ENCODE measurements around the gene SIRT6.
A peak's percentile ranks its signal among the peaks of the same experiment; 100 is the strongest.
"Not testable (repeated sequence)": the region's sequence is repeated elsewhere in the genome, so short reads cannot be mapped to it uniquely, and the experiment has no call there.

The SIRT6 gene

DNA sequence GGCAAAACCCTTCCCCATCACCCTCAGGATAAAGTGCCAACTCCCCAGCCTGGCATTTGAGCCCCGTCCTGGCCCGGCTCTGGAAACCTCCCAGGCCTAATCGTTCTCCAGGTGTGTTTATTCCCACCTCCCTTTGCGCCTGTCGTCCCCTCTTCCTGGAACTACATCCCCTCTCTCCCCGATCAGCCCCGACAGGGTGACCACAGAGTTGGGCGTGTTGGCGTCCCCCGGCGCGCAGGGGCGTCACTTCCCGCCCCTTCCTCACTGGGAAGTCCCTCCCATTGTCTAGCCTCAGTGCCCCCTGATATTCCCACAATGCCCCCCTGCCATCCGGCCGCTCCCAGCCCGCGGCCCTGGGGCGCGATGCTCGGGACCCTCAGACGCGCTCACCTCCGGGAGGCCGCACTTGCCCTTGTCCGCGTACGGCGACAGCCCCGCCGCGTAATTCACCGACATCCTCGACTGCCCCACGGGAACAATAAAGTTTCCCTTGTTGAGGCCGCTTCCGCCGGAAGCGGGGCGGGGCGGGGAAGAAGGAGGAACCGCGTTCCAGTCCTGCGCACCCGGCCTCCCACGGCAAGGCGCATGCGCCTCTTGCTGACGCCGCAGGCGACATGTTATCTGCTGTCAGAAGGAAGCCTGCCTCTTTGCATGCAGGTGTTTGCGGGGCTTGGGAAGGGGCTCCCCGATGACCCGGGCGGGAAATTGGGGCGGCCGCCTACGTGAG is at the start of gene SIRT6, which contains the start of gene ANKRD24:
Gene SIRT6 (minus strand): TSS at position 480 of the 727 bp plus-strand sequence. CDS start 24 bp downstream, at position 456.
Gene ANKRD24 (plus strand): TSS at position 606 of the 727 bp plus-strand sequence. CDS start 3,737 bp downstream, outside the sequence.
- peak; percentile 94 for DNase-seq

DNA sequence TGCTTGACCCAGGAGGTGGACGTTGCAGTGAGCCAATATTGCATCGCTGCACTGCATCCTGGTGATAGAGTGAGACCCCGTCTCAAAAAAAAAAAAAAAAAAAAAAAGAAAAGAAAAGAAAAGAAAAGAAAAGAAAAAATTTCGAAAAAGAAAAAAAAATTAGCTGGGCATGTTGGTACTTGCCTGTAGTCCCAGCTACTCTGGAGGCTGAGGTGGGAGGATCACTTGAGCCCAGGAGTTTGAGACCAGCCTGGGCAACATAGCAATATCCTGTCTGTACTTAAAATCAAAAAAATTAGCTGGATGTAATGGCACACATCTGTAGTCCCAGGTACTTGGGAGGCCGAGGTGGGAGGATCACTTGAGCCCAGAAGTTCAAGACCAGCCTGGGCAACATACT is 49.8 kb upstream of the SIRT6 start:
- DNase-seq = not testable (repeated sequence)

DNA sequence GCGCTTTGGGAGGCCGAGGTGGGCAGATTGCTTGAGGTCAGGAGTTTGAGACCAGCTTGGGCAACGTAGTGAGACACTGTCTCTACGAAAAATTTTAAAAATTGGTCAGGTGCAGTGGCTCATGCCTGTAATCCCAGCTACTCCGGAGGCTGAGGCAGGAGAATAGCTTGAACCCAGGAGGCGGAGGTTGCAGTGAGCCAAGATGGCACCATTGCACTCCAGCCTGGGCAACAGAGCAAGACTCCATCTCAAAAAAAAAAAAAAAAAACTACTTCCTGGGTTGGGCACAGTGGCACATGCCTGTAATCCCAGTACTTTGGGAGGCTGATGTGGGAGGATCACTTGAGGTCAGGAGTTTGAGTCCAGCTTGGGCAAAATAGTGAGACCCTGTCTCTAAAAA is 49.2 kb upstream of the SIRT6 start:
- not testable (repeated sequence) for DNase-seq

DNA sequence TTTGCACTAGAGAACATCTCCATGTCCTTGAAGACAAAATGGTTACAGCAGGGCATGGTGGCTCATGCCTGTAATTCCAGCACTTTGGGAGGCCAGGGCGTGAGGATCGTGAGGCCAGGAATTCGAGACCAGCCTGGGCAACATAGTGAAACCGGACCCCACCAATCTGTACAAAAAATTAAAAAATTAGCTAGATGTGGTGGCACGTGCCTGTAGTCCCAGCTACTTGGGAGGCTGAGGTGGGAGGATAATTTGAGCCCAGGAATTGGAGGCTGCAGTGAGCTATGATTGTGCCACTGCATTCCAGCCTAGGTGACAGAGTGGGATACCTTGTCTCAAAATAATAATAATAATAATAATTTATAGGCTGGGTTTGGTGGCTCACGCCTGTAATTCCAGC is 47.9 kb upstream of the SIRT6 start:
- not testable (repeated sequence) for DNase-seq

DNA sequence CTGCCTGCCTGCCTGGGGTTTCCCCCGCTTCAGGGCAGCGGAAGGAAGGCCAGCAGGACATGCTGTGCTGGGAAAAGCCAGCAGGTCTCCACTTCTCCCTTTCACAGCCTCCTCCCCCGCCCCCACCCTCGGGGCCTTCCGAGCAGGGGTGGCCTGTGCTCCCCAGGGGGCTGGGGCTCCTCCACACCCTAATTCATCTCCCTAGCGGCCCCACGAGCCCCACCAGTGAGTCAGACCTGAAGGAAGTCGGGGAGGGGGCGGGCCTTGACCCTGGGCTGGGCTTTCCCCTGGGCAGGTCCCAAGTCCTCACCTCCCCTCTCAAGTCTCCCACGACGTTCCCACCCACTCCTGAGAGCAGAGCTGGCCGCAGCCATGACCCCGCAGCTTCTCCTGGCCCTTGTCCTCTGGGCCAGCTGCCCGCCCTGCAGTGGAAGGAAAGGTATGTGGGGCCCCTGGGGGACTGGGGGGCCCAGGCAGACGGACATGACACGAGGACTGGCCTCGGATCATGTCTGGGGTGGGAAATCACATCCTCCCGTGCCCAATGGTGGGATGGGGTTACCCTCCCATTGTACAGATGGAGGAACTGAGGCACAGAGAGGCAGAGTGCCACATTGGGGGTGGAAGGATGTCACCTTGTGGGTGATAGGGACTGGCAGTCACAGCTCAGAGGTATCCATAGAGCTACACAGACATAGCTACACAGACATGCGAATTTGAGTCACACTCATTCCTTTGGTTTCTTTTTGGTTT is 47.0 kb upstream of the SIRT6 start, which contains the start of gene EBI3:
Gene EBI3 (plus strand): TSS at position 345 of the 753 bp plus-strand sequence. CDS start 28 bp downstream, at position 373.
- DNase-seq = no peak

DNA sequence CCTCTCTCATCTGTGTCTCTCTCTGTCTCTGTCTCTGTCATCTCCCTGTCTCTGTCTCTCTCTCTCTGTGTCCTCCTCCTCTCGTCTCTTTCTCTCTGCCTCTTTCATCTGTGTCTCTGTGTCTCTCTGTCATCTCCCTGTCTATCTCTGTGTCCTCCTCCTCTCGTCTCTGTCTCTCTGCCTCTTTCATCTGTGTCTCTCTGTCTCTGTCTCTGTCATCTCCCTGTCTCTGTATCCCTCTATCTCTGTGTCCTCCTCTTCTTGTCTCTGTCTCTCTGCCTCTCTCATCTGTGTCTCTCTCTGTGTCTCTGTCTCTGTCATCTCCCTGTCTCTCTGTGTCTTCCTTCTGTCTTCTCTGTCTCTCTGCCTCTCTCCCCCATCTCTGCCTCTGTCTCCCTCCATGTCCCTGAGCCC is 46.4 kb upstream of the SIRT6 start:
- DNase-seq = no peak

DNA sequence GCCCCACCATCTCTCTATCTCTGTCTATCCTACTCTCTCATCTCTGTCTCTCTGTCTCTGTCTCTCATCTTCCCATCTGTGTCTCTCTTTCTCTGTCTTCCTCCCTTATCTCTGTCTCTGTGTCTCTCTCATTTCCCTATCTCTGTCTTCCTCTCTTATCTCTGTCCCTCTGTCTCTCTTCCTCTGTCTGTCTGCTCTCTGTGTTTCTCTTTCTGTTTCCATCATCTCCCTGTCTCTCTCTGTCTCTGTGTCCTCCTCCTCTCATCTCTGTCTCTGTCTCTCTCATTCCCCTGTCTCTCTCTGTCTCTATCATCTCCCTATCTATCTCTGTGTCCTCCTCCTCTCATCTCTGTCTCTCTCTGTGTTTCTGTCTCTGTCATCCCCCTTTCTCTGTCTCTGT is 45.4 kb upstream of the SIRT6 start:
- no peak for DNase-seq

DNA sequence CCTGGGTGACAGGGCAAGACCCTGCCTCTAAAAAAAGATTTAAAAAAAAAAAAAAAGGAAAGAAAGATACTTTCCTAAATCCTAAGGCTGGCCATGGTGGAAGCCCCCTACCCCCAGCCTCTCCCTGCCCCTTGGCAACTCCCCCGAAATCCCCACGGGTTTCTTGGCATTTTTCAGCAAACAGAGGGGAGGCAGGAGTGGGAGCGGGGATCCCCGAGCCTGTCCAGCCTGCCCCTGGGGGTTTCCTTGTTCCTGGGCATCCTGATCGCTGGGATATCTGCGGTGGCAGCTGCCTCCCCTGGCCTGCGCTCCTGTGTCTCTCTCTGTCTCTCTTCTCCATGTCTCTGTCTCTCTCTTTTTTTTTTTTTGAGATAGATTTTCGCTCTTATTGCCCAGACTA is 43.5 kb upstream of the SIRT6 start:
- DNase-seq = no peak

DNA sequence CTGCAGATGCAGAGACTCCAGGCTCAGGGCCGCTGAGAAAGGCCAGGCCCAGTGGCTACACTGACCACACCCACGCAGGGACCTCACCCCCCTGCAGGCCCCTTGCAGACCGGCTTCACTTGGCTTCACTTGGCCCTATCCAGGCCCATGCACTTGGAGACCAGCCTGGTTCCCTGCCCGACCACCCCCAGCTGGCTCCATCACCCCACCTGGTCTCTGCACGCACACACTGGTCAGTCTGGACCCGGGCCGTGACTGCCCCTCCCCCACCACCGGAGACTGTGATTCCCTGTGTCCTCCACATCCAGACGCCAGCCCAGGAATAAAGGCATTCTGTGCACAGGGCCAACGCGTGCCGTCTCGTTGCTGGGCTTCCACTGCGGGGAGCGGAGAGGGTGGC is 42.1 kb upstream of the SIRT6 start:
- no peak for DNase-seq

DNA sequence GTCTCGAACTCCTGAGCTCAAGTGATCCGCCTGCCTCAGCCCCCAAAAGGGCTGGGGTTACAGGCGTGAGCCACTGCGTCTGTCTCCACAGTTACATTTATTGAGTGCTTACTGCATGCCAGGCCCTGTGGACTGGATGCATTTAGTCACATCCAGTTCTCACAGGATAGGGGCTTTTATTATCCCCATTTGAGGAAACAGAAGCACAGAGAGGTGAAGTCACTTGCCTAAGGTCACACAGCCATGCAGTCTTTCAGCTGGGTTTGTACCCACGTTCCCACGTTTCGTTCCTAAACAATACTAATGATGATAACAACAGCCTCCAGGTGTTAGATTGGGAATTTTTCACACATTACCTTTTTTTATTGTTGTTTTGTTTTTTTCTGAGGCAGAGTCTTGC is 37.8 kb upstream of the SIRT6 start:
- no peak for DNase-seq

DNA sequence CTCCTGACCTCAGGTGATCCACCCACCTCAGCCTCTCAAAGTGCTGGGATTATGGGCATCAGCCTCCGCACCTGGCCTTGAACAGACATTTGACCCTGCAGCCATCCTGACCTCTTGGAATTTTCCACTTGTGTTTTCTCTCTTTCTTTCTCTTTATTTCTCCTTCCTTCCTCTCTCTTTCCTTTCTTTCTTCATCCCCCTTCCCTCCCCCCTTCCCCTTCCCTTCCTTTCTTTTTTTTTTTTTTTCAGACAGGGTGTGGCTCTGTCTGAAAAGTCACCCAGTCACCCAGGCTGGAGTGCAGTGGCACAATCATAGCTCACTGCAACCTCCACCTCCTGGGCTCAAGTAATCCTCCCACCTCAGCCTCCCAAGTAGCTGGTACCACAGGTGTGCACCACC is 36.2 kb upstream of the SIRT6 start:
- DNase-seq = not testable (repeated sequence)

DNA sequence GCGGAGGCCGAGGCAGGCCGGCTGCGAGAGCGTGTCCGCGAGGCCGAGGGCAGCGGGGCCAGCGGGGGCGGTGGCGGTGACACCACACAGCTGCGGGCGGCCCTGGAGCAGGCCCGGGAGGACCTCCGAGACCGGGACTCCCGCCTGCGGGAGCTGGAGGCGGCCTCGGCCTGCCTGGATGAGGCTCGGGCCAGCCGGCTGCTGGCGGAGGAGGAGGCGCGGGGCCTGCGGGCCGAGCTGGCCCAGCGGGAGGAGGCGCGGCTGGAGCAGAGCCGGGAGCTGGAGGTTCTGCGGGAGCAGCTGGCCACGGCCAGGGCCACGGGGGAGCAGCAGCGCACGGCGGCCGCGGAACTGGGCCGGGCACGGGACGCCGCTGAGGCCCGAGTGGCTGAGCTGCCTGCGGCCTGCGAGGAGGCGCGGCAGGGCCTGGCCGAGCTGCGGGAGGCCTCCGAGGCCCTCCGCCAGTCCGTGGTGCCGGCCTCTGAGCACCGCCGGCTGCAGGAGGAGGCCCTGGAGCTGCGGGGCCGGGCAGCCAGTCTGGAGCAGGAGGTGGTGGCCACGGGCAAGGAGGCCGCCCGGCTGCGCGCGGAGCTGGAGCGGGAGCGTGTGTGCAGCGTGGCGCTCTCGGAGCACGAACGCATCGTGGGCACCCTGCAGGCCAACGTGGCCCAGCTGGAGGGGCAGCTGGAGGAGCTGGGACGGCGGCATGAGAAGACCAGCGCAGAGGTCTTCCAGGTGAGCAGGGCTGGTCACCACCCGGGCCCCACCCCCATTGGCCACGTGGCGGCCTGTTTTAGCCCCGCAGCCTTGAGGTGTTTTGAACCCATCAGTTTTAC is 35.3 kb upstream of the SIRT6 start:
- no peak for DNase-seq

DNA sequence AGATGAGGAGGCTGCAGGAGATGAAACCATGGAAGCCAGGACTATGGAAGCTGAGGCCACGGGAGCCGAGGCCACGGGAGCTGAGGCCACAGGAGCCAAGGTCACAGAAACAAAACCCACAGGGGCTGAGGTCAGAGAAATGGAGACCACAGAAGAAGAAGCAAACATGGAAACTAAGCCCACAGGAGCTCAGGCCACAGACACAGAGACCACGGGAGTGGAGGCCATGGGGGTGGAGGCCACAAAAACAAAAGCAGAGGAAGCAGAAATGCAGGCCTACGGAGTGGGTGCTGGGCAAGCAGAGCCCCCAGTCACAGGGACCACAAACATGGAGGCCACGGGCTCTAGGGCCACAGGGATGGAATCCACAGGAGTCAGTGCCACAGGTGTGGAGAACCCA is 34.5 kb upstream of the SIRT6 start:
- DNase-seq = no peak

DNA sequence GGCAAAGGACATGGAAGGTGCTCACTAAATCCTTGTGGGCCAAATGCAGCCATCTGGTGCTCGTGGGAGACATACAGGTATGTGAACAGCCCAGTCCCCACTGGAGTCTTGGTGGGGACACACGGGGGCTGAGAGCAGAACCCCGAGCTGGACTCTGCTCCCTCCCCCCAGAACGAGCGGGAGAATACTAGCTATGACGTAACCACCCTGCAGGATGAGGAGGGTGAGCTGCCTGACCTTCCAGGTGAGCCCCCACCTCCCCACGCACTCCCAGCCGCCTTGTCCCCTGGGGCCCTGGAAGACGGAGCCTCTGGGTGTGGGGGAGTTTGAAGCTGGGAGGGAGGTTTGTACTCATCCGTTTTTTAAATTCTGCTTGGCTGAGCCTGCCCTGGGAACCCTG is 33.4 kb upstream of the SIRT6 start:
- DNase-seq = no peak

DNA sequence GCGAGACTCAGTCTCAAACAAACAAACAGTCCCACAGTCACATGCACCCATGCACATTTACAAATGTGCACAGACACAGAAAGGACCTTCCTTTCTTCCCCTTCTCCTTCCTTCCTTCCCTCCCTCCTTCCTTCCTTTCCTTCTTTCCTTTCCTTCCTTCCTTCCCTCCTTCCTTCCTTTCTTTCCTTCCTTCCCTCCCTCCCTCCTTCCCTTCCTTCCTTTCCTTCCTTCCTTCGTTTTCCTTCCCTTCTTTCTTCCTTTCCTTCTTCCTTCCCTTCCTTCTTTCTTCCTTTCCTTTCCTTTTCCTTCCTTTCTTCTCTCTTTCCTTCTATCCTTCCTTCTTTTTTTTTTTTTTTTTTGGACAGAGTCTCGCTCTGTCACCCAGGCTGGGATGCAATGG is 30.8 kb upstream of the SIRT6 start:
- DNase-seq = no peak

DNA sequence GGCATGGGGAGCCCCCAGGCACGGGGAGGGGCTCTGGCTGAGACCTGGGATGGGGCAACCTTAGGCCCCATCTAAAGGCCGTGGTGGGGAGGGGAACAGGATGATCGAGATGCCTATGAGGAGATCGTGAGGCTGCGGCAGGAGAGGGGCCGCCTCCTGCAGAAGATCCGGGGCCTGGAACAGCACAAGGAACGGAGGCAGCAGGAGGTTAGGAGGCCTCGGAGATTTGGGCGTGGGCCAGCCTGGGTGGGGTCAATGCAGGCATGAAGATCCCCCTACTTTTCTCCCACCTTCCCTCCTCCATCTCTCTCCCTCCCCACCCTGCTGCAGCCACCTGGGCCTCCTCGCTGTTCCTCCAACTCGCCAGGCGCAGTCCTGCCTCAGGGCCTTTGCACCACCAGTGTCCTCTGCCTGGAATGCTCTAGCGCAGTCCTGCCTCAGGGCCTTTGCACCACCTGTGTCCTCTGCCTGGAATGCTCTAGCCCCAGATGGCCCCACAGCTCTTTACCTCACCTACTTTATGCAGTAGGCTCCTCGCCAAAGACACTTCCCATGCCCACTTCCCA is 27.9 kb upstream of the SIRT6 start:
- no peak for DNase-seq

DNA sequence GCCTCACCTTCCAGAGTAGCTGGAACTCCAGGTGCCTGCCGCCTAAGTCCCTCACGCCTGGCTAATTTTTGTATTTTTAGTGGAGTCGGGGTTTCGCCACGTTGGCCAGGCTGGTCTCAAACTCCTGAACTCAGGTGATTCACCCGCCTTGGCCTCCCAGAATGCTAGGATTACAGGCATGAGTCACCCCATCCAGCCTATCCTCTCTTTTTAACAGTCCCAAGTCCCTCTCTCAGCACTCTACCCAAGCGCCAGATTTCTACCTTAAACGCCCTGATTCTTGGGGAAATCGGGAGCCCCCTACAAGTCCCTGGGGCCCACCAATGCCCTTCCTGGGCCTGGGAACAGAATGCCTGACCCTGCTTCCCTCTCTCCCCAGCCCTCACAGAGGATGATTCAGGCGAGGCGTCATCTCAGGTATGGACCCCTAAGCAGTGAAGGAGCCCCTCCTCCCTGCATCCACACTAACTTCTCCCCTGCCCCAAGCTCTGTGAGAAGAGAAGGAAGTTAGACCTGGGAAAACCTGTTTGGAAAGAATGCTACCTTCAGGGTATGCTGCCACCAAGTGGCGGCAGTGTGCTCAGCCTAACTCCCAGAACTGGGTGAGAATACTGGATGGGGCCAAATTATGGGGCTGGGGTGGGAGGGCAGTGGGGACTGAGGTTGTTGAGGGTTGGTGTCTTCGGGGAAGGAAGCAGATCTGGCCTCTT is 26.2 kb upstream of the SIRT6 start:
- no peak for DNase-seq

DNA sequence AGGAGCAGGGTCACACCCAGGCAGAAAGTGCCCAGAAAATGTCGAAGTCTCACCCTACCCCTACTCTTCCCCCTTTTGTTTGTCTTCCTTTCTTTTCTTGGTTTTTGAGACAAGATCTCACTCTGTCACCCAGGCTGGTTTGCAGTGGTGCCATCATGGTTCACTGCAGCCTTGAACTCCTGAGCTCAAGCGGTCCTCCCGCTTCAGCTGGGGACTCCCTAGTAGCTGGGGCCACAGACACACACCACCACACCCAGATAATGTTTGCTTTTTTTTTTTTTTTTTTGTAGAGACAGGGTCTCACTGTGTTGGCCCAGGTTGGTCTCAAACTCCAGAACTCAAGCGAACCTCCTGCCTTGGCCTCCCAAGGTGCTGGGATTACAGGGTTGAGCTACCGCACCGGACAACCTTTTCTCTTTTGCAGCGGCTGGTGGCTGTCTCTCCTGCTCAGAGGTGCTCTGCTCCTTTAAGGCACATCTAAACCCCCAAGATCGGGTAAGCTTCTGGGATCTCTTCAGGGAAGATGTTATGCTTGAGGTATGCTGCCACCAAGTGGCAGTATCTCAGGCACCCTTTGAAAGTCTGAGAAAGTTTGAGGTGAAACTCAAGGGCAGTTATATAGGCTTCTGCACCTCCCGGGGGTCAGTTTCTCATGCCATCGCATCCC is 24.6 kb upstream of the SIRT6 start:
- no peak for DNase-seq

DNA sequence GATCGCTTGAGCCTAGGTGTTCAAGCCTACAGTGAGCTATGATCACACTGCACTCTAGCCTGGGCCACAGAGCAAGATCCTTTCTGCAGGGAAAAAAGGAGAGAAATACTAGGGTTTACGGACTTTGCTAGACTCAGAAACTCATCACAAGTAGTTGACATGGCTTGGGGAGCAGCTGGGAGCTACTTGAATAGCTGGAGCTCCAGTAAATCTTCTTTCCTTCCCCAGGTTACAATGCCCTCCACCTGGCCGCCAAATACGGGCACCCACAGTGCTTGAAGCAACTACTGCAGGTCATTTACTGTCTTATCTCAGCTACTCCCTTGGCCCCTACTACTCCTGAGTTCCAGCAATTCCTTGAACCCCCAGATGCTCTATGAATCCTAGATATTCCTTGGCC is 19.4 kb upstream of the SIRT6 start:
- DNase-seq = no peak

DNA sequence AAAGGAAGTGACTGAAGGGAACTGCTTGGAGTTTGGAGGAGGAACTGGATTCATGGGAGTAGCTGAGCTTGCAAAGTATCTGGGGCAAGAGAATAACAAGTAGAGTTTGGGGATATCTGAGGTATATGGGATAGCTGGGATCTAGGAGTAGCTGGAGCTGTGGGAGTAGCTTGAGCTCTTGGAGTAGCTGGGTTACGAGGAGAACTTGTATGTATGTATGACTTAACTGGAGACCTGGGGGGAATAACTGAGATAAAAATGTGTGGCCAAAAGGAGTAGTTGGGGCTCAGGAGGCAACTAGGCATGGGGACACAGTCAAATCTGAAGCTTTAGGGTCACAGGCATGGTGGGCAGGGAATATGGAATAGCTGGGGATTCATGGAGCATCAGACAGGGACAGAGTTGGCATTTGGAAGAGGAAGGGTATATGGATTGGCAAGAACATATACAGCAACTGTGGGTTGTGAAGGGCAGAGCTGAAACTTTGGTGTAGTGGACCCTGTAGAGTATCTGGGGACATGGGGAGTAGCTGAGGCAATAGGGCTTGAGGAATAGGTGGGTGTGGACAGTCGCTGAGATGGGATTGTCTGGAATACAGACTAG is 18.7 kb upstream of the SIRT6 start:
- no peak for DNase-seq

DNA sequence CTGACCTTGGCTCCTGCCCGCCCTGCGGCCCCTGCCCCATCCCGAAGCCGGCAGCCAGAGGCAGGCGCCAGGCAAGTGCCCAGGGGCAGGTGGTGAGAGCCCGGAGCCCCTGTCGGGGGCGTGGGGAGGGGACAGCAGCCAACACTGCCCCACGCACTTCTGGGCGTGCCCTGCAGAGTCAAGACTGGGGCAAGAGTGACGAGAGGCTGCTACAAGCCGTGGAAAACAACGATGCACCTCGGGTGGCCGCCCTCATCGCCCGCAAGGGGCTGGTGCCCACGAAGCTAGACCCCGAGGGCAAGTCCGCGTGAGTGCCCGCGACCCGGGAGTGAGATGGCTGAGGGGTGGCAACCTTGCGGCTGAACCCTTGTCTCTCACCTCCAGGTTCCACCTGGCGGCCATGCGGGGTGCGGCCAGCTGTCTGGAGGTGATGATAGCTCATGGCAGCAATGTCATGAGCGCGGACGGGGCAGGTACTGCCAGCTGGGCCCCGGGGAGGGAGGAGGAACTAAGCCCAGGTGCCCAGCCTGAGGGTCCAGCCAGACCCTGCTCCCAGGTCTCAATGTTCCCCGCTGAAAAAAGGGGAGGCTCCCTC is 17.4 kb upstream of the SIRT6 start:
- peak; percentile 33 for DNase-seq

All from NCI-H1105 (cell line).